D721Med (cell line): ENCODE measurements around the gene FGD2.
"Not testable (repeated sequence)": the region's sequence is repeated elsewhere in the genome, so short reads cannot be mapped to it uniquely, and the experiment has no call there.

Experiments
- DNase-seq: peaks from one replicate; pipeline ENCODE4 v3.0.0; 2011; ENCODE audit warnings: low spot score; ENCODE audit not compliant: insufficient read length
- FAIRE-seq: peaks from 2 replicates; lab custom pipeline; 2011; peaks lifted over from hg19 to GRCh38; lab: Jason Lieb, UNC
- CTCF ChIP-seq: IDR thresholded peaks from 2 replicates; pipeline ENCODE4 v1.5.1; 2012; ENCODE audit warnings: mild to moderate bottlenecking, control low read depth; ENCODE audit not compliant: insufficient read depth; ENCODE audit errors: missing control alignments

FGD2 gene

GRCh38 chr6:36985808-36986703, 19.4 kb upstream of the FGD2 start, which contains the start of gene MTCH1:
Gene MTCH1 (minus strand): TSS chr6:36986196. CDS start chr6:36986173, 23 bp downstream.
- no peak for FAIRE-seq
- DNase-seq = peak; percentile 88
- no peak for TF ChIP-seq CTCF

GRCh38 chr6:36986704-36987047, 18.8 kb upstream of the FGD2 start:
- DNase-seq (no peak), FAIRE-seq (no peak)
- no peak for TF ChIP-seq CTCF

GRCh38 chr6:36989264-36989663, 16.2 kb upstream of the FGD2 start:
- no peak for TF ChIP-seq CTCF
- no peak for DNase-seq
- no peak for FAIRE-seq

- DNase-seq, FAIRE-seq: not testable (repeated sequence)
Observed at GRCh38 chr6:36990401-36990800, 15.1 kb upstream of the FGD2 start.

GRCh38 chr6:36997811-36998722, 7.4 kb upstream of the FGD2 start:
- DNase-seq (no peak), FAIRE-seq (no peak)
- TF ChIP-seq CTCF = no peak

GRCh38 chr6:36998723-36999038, 6.8 kb upstream of the FGD2 start:
- TF ChIP-seq CTCF = no peak
- DNase-seq (no peak), FAIRE-seq (no peak)

- DNase-seq = no peak
- no peak for TF ChIP-seq CTCF
- FAIRE-seq = no peak
Observed at GRCh38 chr6:36999061-36999750, 6.2 kb upstream of the FGD2 start.
